Stimulated activated CD4-positive, alpha-beta T cell treated with anti-CD3 and anti-CD28 coated beads, Interleukin-2, amount 100 ng/mL, for 4 hours (primary cell): ENCODE measurements around the gene TTI1.

ENCODE experiments used
- DNase-seq: peaks from one replicate; pipeline ENCODE4 v3.0.0-alpha.2; 2020; ENCODE audit warnings: low read depth

The TTI1 gene

DNA sequence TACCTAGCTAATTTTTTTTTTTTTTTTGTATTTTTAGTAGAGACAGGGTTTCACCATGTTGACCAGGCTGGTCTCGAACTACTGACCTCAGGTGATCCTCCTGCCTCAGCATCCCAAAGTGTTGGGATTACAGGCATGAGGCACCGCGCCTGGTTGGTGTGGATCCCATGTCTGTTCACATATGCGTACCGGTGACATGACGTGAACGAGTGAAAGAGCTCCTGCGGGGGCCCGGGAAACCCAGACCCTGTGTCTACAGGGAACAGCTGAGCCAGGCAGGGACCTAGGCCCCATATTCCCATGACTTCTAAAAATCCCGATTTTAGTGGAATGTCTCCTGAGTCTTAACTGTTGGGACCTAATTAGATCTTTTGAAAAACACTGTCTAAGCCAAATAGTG lies 97.2 kb downstream of the TTI1 start:
- no peak for DNase-seq

DNA sequence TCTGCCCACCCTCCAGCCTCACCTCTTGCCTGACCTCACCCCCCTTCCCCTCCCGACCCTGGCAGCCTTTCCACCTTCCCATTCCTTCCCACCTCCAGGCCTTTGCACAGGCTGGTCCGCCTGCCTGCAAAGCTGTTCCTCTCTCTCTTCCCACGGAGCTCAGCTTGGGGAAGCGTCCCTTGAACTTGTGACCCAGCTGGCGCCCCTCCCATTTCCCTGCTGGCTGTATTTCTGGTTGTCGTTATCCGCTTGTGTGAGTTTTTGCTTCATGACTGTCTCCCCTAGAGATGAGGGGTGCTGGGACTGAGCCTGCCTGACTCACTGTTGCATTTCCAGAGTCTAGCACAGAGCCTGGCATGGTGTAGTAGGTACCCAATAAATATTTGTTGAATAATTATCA lies 97.8 kb downstream of the TTI1 start:
- DNase-seq = no peak

DNA sequence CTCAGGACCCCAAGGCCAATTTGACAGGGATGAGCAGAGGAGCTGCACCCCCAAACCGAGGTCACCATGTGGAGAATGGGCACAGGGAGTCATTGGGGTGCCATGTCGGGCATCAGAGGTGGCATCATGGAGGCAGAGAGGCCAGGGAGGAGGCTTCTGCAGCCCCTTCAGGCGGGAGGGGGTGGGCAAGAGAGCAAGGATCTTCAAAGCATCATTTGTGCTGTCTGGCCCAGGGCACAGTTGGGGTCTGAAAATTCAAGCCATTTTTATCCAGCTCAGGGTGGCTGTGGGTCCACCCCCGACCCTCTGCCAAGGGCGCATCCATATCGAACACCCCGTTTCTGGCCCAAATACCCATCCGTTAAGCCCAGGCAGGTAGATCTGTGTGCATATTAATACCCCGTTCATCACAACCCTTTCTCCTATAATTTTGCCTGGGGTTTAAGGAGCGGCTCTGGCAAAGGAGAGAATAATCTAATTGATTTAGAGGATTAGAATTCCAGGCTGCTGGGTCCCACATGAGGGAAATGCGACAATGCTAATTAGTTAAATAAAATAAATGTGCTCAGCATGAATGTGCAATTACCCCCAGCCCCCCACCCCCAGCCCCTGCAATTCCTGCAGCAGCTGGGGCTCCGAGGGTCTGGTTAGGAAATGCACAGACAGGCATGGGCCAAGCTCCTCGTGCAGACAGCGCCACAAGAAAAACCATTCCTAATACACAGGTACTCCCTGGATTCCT lies 98.5 kb downstream of the TTI1 start:
- DNase-seq = no peak

DNA sequence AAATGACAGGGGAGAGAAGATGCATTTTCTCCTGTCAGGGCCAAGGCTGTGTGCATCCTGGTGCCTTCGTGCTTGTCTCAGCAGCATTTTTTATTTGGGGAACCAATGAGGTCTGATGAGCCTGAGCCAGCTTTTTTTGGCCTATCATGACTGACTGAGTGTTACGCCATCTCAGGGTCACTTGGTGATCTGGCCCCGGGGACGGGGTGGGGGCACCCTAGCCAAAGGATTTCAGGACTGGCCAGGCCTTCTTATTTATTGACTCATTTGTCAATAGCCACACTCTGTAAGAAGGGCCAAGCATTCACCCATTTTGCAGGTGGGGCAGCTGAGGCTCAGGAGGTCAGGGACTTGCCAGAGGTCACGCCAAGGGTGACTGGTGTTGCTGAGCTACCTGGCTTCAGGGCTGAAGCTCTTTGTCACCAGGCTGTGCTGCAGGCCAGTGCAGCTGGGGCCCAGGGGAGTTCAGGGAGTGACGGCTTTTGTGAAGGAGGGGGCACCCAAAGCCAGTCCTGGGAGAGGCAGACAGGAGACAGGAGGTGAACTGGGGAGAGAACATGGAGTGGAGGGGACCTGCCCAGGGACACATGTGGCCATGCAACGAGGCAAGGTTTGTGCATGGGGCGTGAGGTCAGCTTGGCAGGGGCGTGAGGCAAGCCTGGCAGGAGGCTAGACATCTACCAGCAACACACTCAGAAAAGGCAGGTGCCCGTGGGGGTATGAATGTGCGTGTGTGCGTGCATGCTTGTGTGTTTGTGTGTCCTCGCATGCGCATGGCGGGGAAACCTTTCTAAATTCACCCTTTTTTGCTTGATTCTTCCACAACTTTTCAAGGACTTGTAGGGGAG lies 99.2 kb downstream of the TTI1 start:
- no peak for DNase-seq
